Esophagus squamous epithelium (tissue), 4 donors: ENCODE results near the gene LOXL4.

Source experiments
- POLR2A ChIP-seq, 4 donors: fragments of 450-650 bp; IDR thresholded peaks; one replicate each; pipeline ENCODE4 v1.6.1; 2017; ENCODE audit warnings: antibody characterized with exemption in 4 of 4, mild to moderate bottlenecking in 4 of 4, moderate library complexity in 3 of 4
- TF ChIP-seq, protein P1 (sequence below), 6 experiments: fragments of 450-650 bp in 4 of 6; fragments of 200-600 bp in 2 of 6; sonication (generic) in 2 of 6; IDR thresholded peaks; one replicate each; pipeline ENCODE4 v1.5.1; 2016 to 2019; ENCODE audit warnings: antibody characterized with exemption in 6 of 6, mild to moderate bottlenecking in 4 of 6, moderate library complexity in 4 of 6

DNA sequence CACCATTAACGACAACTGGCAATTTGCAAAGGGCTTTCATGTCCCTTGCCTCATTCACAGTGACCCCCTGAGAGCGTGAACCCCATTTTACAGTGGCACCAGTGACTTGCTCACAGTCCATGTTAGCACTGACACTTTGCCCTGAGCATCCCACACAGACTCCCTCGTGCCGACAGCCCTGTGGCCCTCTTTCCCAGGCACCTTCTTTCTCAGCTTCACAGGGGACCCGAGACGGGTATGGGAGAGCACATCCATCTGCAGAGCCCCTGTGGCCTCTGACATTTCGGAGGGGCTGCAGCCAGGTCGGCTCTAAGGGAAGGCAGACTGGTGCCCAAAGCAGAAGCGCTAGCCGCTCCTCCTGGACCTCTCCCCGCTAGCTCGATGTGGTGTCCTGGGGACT, 10.8 kb downstream of the LOXL4 start:
- TF ChIP-seq, protein P1, sequence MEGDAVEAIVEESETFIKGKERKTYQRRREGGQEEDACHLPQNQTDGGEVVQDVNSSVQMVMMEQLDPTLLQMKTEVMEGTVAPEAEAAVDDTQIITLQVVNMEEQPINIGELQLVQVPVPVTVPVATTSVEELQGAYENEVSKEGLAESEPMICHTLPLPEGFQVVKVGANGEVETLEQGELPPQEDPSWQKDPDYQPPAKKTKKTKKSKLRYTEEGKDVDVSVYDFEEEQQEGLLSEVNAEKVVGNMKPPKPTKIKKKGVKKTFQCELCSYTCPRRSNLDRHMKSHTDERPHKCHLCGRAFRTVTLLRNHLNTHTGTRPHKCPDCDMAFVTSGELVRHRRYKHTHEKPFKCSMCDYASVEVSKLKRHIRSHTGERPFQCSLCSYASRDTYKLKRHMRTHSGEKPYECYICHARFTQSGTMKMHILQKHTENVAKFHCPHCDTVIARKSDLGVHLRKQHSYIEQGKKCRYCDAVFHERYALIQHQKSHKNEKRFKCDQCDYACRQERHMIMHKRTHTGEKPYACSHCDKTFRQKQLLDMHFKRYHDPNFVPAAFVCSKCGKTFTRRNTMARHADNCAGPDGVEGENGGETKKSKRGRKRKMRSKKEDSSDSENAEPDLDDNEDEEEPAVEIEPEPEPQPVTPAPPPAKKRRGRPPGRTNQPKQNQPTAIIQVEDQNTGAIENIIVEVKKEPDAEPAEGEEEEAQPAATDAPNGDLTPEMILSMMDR (IDR thresholded peaks at IDR 0.05) = no peak
- no peak for TF ChIP-seq POLR2A (IDR thresholded peaks at IDR 0.05)
